ENCODE measurements around the gene TRIM9.

The TRIM9 gene

GRCh38 chr14:50984036-50984710 is 110.7 kb downstream of the TRIM9 start:
- H3K27ac ChIP-seq (ENCODE audit: low read depth, low read length): no peak overlapping the region
- no peaks in the 10 kb centered on the region for H3K9me3 ChIP-seq (ENCODE audit: control insufficient read depth, insufficient read depth, low read length)
- H3K4me1 ChIP-seq (ENCODE audit: control insufficient read depth, insufficient read depth, low read length): peaks cover 31% of the 10 kb centered on the region
- H3K27me3 ChIP-seq (ENCODE audit: control insufficient read depth, insufficient read depth, low read length): no peaks in the 10 kb centered on the region
- no peak overlapping the region for H3K4me3 ChIP-seq (ENCODE audit: low read depth, low read length)
- H3K9ac ChIP-seq (ENCODE audit: low read depth, low read length): no peak overlapping the region
- H3K36me3 ChIP-seq (ENCODE audit: control insufficient read depth, insufficient read depth, low read length): no peaks in the 10 kb centered on the region

GRCh38 chr14:50979941-50980850 is 114.7 kb downstream of the TRIM9 start:
- no peaks in the 10 kb centered on the region for H3K36me3 ChIP-seq (ENCODE audit: control insufficient read depth, insufficient read depth, low read length)
- no peaks in the 10 kb centered on the region for H3K9me3 ChIP-seq (ENCODE audit: control insufficient read depth, insufficient read depth, low read length)
- H3K9ac ChIP-seq (ENCODE audit: low read depth, low read length): no peak overlapping the region
- no peaks in the 10 kb centered on the region for H3K27me3 ChIP-seq (ENCODE audit: control insufficient read depth, insufficient read depth, low read length)
- no peak overlapping the region for H3K4me3 ChIP-seq (ENCODE audit: low read depth, low read length)
- H3K27ac ChIP-seq (ENCODE audit: low read depth, low read length): no peak overlapping the region
- peaks cover 21% of the 10 kb centered on the region for H3K4me1 ChIP-seq (ENCODE audit: control insufficient read depth, insufficient read depth, low read length)

GRCh38 chr14:50978888-50979287 is 116.0 kb downstream of the TRIM9 start:
- Histone ChIP-seq H3K36me3 (ENCODE audit: control insufficient read depth, insufficient read depth, low read length) (no peaks in the 10 kb centered on the region), H3K4me1 (ENCODE audit: control insufficient read depth, insufficient read depth, low read length) (peaks cover 8% of the 10 kb centered on the region)

DNA sequence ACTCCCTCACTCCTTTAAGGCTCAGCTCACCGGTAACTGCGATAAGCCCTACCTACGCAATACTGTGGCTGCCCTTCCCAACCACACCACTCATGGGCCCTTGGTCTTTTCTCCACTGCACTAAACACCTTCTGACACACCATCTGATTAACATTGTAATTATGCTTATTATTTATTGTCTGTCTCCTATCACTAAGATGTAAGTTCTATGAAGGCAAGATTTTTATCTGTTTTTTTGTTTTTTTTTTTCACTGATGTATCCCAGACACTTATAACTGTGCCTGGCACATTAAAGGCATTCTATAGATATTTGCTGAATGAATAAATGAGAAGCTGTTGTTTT is 116.4 kb downstream of the TRIM9 start:
- H3K4me1 ChIP-seq (ENCODE audit: control insufficient read depth, insufficient read depth, low read length): peaks cover 4% of the 10 kb centered on the region
- H3K27ac ChIP-seq (ENCODE audit: low read depth, low read length): no peak overlapping the region
- H3K36me3 ChIP-seq (ENCODE audit: control insufficient read depth, insufficient read depth, low read length): no peaks in the 10 kb centered on the region
- H3K27me3 ChIP-seq (ENCODE audit: control insufficient read depth, insufficient read depth, low read length): no peaks in the 10 kb centered on the region
- H3K4me3 ChIP-seq (ENCODE audit: low read depth, low read length): no peak overlapping the region
- H3K9me3 ChIP-seq (ENCODE audit: control insufficient read depth, insufficient read depth, low read length): no peaks in the 10 kb centered on the region
- no peak overlapping the region for H3K9ac ChIP-seq (ENCODE audit: low read depth, low read length)

More at GRCh38 chr14:50978888-50979287, 116.0 kb downstream of the TRIM9 start:
- Histone ChIP-seq H3K9me3 (ENCODE audit: control insufficient read depth, insufficient read depth, low read length) (no peaks in the 10 kb centered on the region), H3K9ac (ENCODE audit: low read depth, low read length) (no peak overlapping the region), H3K27ac (ENCODE audit: low read depth, low read length) (no peak overlapping the region), H3K4me3 (ENCODE audit: low read depth, low read length) (no peak overlapping the region), H3K27me3 (ENCODE audit: control insufficient read depth, insufficient read depth, low read length) (no peaks in the 10 kb centered on the region)

DNA sequence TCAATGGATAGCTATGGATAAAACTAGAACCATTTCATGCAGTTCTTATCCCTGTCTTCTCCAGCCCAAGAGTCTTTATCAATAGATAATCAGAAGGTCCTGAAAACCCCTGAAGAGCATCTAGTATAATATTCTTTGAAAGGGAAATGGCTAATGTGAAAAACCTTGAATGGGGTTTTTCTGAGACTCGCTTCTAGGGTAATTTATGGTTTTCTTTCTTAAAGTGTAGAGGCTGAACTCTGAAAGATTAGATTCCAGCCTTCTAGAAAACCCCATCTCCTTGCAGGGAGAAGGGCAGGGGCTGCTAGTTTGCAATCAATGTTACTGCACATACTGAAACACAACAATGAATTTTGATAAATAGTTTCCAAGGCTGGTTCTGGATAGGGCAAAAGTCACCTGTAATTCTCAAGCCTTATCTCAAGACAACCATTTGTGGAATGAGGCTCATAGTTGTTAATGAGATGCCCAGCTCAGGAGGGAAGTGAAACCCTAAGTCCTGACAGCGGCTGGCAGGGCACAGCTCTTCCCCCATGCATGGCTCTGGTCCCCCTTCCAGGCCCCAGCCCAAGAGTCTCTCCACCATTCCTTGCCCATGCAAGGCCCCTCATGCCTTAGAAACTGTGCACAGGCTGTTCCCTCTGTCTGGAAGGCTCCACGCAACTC is 116.9 kb downstream of the TRIM9 start:
- Histone ChIP-seq H3K27me3 (ENCODE audit: control insufficient read depth, insufficient read depth, low read length) (no peaks in the 10 kb centered on the region), H3K9me3 (ENCODE audit: control insufficient read depth, insufficient read depth, low read length) (no peaks in the 10 kb centered on the region)

GRCh38 chr14:50974118-50974517 is 120.8 kb downstream of the TRIM9 start:
- H3K9ac ChIP-seq (ENCODE audit: low read depth, low read length): no peak overlapping the region
- no peaks in the 10 kb centered on the region for H3K4me1 ChIP-seq (ENCODE audit: control insufficient read depth, insufficient read depth, low read length)
- H3K4me3 ChIP-seq (ENCODE audit: low read depth, low read length): no peak overlapping the region
- H3K9me3 ChIP-seq (ENCODE audit: control insufficient read depth, insufficient read depth, low read length): no peaks in the 10 kb centered on the region
- no peaks in the 10 kb centered on the region for H3K36me3 ChIP-seq (ENCODE audit: control insufficient read depth, insufficient read depth, low read length)
- no peaks in the 10 kb centered on the region for H3K27me3 ChIP-seq (ENCODE audit: control insufficient read depth, insufficient read depth, low read length)
- H3K27ac ChIP-seq (ENCODE audit: low read depth, low read length): no peak overlapping the region

More for the DNA sequence above, 116.9 kb downstream of the TRIM9 start:
- Histone ChIP-seq H3K9ac (ENCODE audit: low read depth, low read length) (no peak overlapping the region), H3K4me1 (ENCODE audit: control insufficient read depth, insufficient read depth, low read length) (no peaks in the 10 kb centered on the region), H3K4me3 (ENCODE audit: low read depth, low read length) (no peak overlapping the region), H3K27ac (ENCODE audit: low read depth, low read length) (no peak overlapping the region), H3K36me3 (ENCODE audit: control insufficient read depth, insufficient read depth, low read length) (no peaks in the 10 kb centered on the region)

- H3K9ac ChIP-seq (ENCODE audit: low read depth, low read length): no peak overlapping the region
- H3K27me3 ChIP-seq (ENCODE audit: control insufficient read depth, insufficient read depth, low read length): no peaks in the 10 kb centered on the region
- no peaks in the 10 kb centered on the region for H3K4me1 ChIP-seq (ENCODE audit: control insufficient read depth, insufficient read depth, low read length)
- H3K9me3 ChIP-seq (ENCODE audit: control insufficient read depth, insufficient read depth, low read length): no peaks in the 10 kb centered on the region
- H3K27ac ChIP-seq (ENCODE audit: low read depth, low read length): no peak overlapping the region
- no peaks in the 10 kb centered on the region for H3K36me3 ChIP-seq (ENCODE audit: control insufficient read depth, insufficient read depth, low read length)
- no peak overlapping the region for H3K4me3 ChIP-seq (ENCODE audit: low read depth, low read length)
Measured at GRCh38 chr14:50972734-50973133, 122.2 kb downstream of the TRIM9 start.

DNA sequence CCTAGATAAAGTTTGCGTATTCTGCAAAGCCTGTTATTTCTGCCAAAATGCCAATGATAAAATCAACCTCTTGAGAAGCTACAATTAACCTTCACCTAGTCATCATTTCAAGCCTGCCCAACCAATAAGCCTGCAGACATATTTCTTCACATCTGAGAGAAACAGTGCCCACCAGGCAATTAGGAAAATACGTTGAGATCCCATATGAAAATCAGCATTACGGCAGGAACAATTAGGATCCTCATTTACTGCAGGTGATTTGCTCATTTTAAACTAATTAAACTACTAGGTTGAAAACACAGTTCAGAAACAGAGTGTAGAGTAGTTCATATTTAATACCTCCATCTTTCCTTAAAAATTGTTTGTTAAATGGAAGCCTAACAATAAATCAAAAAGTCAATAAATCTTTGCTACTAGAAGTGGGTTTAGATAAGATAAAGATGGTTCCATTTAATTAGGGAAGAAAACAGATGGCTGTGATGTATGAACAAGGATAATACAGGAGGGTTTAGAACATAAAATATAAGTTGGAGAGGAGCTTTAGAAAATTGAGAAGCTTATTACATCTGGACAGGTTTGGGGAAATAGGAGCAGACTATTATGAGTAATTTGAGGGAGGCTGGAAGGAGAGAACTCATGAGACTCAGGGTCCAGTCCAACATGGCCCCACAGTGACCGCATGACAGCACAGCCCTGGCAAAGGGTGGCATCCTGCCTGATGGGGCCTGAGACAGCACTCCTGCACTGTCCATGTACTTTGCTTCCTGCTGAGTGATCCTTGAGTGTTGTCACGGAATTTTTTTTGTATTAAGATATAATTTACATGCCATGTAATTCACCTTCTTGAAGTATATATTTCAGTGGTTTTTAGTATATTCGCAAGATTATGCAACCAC is 123.8 kb downstream of the TRIM9 start:
- Histone ChIP-seq H3K27me3 (ENCODE audit: control insufficient read depth, insufficient read depth, low read length) (no peaks in the 10 kb centered on the region), H3K9me3 (ENCODE audit: control insufficient read depth, insufficient read depth, low read length) (no peaks in the 10 kb centered on the region), H3K36me3 (ENCODE audit: control insufficient read depth, insufficient read depth, low read length) (no peaks in the 10 kb centered on the region), H3K9ac (ENCODE audit: low read depth, low read length) (no peak overlapping the region), H3K27ac (ENCODE audit: low read depth, low read length) (no peak overlapping the region), H3K4me1 (ENCODE audit: control insufficient read depth, insufficient read depth, low read length) (no peaks in the 10 kb centered on the region), H3K4me3 (ENCODE audit: low read depth, low read length) (no peak overlapping the region)

- Histone ChIP-seq H3K27ac (ENCODE audit: low read depth, low read length) (no peak overlapping the region), H3K9ac (ENCODE audit: low read depth, low read length) (no peak overlapping the region), H3K36me3 (ENCODE audit: control insufficient read depth, insufficient read depth, low read length) (no peaks in the 10 kb centered on the region), H3K4me1 (ENCODE audit: control insufficient read depth, insufficient read depth, low read length) (no peaks in the 10 kb centered on the region), H3K27me3 (ENCODE audit: control insufficient read depth, insufficient read depth, low read length) (no peaks in the 10 kb centered on the region), H3K4me3 (ENCODE audit: low read depth, low read length) (no peak overlapping the region), H3K9me3 (ENCODE audit: control insufficient read depth, insufficient read depth, low read length) (no peaks in the 10 kb centered on the region)
Measured at GRCh38 chr14:50967790-50968189, 127.1 kb downstream of the TRIM9 start.

DNA sequence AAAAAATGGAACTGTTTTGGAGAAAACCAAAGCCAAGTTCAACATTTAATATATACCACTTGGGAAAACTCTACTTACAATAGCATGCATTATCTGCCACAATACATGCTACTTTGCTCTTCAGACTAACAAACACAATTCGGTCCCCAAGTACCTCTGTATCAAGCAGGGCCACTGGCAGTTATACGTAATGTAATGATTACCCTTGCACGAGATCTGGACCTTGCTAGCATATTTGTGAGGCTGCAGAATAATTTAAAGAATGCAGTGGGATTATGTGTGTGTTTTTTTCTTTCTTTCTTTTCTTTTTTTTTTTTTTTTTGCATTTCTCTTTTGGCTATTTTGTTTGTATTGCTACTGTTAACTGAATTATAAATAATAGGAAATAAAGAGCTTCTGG is 127.8 kb downstream of the TRIM9 start:
- Histone ChIP-seq H3K4me1 (ENCODE audit: control insufficient read depth, insufficient read depth, low read length) (no peaks in the 10 kb centered on the region), H3K36me3 (ENCODE audit: control insufficient read depth, insufficient read depth, low read length) (no peaks in the 10 kb centered on the region), H3K27me3 (ENCODE audit: control insufficient read depth, insufficient read depth, low read length) (no peaks in the 10 kb centered on the region), H3K9me3 (ENCODE audit: control insufficient read depth, insufficient read depth, low read length) (no peaks in the 10 kb centered on the region), H3K27ac (ENCODE audit: low read depth, low read length) (no peak overlapping the region), H3K9ac (ENCODE audit: low read depth, low read length) (no peak overlapping the region), H3K4me3 (ENCODE audit: low read depth, low read length) (no peak overlapping the region)

All from HUES48 (cell line).